GM19025 (cell line): ENCODE data around the gene OXTR.
"Not testable (repeated sequence)": the region's sequence is repeated elsewhere in the genome, so short reads cannot be mapped to it uniquely, and the experiment has no call there.

Source experiments
- ATAC-seq: cut with Tn5 transposase; IDR thresholded peaks from one replicate; pipeline ENCODE4 v1.9.1; 2021; ENCODE audit warnings: mild to moderate bottlenecking, low read depth, moderate library complexity; ENCODE audit not compliant: unreplicated experiment

OXTR gene

DNA sequence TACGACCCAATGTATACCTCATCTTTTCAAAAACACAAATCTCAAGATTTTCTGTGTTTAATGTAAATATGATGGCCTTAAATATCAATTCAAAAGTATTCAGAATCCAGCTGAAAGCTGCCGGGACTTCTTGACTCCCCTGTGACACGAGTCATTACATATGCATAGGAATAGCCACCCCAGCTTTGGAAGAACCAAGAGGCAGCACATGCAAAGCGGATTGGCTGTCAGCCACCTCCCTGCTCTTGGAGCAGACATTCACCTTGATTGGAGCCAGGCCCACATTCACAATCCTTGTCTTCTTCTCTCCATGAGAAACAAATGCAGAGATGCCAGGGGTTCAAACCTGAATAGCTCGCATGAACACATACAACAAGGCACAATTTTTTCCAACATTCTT, 46.6 kb downstream of the OXTR start:
- no peak for ATAC-seq

DNA sequence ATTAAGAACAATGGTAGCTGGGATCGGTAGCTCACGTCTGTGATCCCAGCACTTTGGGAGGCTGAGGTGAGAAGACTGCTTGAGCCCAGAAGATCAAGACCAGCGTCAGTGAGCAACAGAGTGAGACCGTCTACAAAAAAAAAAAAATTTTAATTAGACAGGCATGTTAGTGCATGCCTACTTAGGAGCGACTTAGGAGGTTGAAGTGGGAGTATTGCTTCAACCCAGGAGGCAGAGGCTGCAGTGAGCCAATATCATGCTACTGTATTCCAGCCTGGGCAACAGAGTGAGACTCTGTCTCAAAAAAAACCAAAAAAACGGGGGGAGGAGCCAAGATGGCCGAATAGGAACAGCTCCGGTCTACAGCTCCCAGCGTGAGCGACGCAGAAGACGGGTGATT, 53.7 kb downstream of the OXTR start:
- ATAC-seq = not testable (repeated sequence)

GRCh38 chr3:8713901-8714759, 55.3 kb downstream of the OXTR start:
- no peak for ATAC-seq

GRCh38 chr3:8712908-8713255, 56.5 kb downstream of the OXTR start:
- no peak for ATAC-seq

- no peak for ATAC-seq
Observed at GRCh38 chr3:8712045-8712907, 57.1 kb downstream of the OXTR start.

- ATAC-seq = no peak
Observed at GRCh38 chr3:8709801-8710507, 59.5 kb downstream of the OXTR start.

GRCh38 chr3:8709287-8709686, 60.1 kb downstream of the OXTR start:
- no peak for ATAC-seq

DNA sequence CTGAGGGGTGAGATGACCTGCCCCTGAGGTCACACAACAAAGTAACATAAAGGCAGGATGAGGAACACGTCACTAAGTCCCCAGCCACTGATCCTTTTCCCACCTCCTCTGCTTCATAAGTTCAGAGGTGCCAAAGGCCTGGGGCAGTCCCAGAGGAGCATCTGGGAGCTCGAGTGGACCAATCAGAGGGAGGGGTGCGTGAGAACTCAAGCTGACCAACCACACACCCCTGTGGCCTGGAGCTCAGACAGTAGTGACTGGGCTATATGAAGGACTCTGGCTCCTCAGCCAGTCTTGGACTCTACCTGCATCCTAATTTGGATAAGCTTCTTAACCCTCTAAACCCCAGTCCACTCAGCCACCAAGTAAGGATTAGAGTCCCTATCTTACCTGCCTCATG, 63.8 kb downstream of the OXTR start:
- ATAC-seq = no peak

DNA sequence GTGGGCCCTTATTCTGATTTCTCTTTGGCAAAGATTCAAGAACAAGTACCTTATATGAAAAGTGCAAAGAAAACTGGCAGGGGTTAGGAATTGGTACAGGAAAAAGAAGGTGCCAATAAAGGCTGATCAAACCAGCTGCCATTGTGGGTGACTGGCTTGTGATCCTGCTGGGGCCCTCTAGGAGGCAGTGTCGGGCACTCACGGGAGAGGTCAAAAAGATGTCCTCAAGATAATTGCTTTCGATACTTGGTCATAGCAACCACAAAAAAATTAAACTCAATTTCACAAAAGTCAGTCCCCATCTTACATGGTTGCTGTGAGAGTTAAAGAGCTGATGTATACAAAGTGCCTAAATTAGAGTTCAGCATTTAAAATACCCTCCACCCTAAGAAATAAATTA, 66.9 kb downstream of the OXTR start:
- no peak for ATAC-seq
